ENCODE data around the gene RASGEF1B. TPM values are rescaled to one million over a fixed set of nuclear protein-coding genes. Genes with fewer than 3 reads are reported as not detected.

RASGEF1B gene
- total and polyA plus RNA-seq, 9 of the 15 experiments (the other 6 are each of a cell fraction or from before 2014, with no cell fraction given) = 0.04 to 0.57 (median 0.22) TPM

- TF ChIP-seq NR3C1 (CRISPR knock-in tag; IDR thresholded peaks at IDR 0.05) (no peak), RFX5 (IDR thresholded peaks at IDR 0.05; ENCODE audit: low read depth, low read length) (no peak), ZC3H4 (CRISPR knock-in tag; IDR thresholded peaks at IDR 0.05; ENCODE audit: borderline replicate concordance) (no peak), HMGXB4 (CRISPR knock-in tag; IDR thresholded peaks at IDR 0.05) (no peak), EP300 (IDR thresholded peaks at IDR 0.05; ENCODE audit: low read length) (peak; percentile 96), NR1H2 (CRISPR knock-in tag; IDR thresholded peaks at IDR 0.05) (no peak), KDM4B (IDR thresholded peaks at IDR 0.05; ENCODE audit: borderline replicate concordance in 2 of 2, low read depth in 1 of 2) (no peak), SAFB (IDR thresholded peaks at IDR 0.05; ENCODE audit: borderline replicate concordance, low read depth, low read length) (no peak), GTF3C2 (IDR thresholded peaks at IDR 0.05; ENCODE audit: borderline replicate concordance, extremely low read depth, insufficient read length) (no peak), ZNF551 (CRISPR knock-in tag; IDR thresholded peaks at IDR 0.05) (no peak), ZNF512 (tag; IDR thresholded peaks at IDR 0.05) (no peak), ZNF165 (CRISPR knock-in tag; IDR thresholded peaks at IDR 0.05; ENCODE audit: borderline replicate concordance) (no peak), HMG20A (CRISPR knock-in tag; conservative IDR thresholded peaks at IDR 0.05) (no peak), KAT2B (IDR thresholded peaks at IDR 0.05; ENCODE audit: low read depth, low read length) (no peak), HDAC1 (IDR thresholded peaks at IDR 0.05) (peak in 1 of 2 experiments; percentile 66; a peak in 2 of 4 replicates), GATAD2B (IDR thresholded peaks at IDR 0.05; ENCODE audit: borderline replicate concordance) (0 out of 2 replicates have a peak, but pooled peaks have one; percentile 40), MYBL2 (IDR thresholded peaks at IDR 0.05; ENCODE audit: low read depth) (no peak; the same call in 1 of the 2 replicates), MYBL2 (CRISPR knock-in tag; IDR thresholded peaks at IDR 0.05; ENCODE audit: borderline replicate concordance) (no peak)
Measured at GRCh38 chr4:81421346-81422218, 50.1 kb downstream of the RASGEF1B start (continued).

All from K562 (cell line).